A673 (cell line): ENCODE measurements around the gene AGRN.

Source experiments
- CTCF ChIP-seq: fragments of 300-800, 200-600 bp; sonication (generic); conservative IDR thresholded peaks from 2 replicates; pipeline ENCODE4 v1.5.1; 2017; ENCODE audit warnings: low read depth, mild to moderate bottlenecking, antibody characterized with exemption, low read length, moderate library complexity, mixed read lengths
- EZH2 ChIP-seq: fragments of 200-600 bp; sonication (generic); IDR thresholded peaks from 2 replicates; pipeline ENCODE4 v1.6.1; 2017; ENCODE audit warnings: borderline replicate concordance, low read depth, mild to moderate bottlenecking, mixed read lengths, antibody characterized with exemption, low read length; ENCODE audit not compliant: poor library complexity, severe bottlenecking

GRCh38 chr1:1003618-1004419 lies 16.1 kb upstream of the AGRN start:
- TF ChIP-seq CTCF (no peak), EZH2 (no peak)
